Eye (tissue), 1 donor: ENCODE measurements around the gene KRT27.
A peak's percentile ranks its signal among the peaks of the same experiment; 100 is the strongest.

ENCODE experiments used
- DNase-seq: peaks from one replicate; pipeline ENCODE4 v3.0.0-alpha.2; 2015

The KRT27 gene

GRCh38 chr17:40809721-40810421 is 27.5 kb upstream of the KRT27 start:
- DNase-seq: no peak

GRCh38 chr17:40806131-40806530 is 23.8 kb upstream of the KRT27 start:
- DNase-seq: no peak

GRCh38 chr17:40803617-40804082 is 21.3 kb upstream of the KRT27 start:
- peak; percentile 93 for DNase-seq

- DNase-seq: no peak
Observed at GRCh38 chr17:40801157-40801556, 18.8 kb upstream of the KRT27 start.

- no peak for DNase-seq
Observed at GRCh38 chr17:40800381-40800780, 18.0 kb upstream of the KRT27 start.

- DNase-seq: no peak
Observed at GRCh38 chr17:40799859-40800258, 17.5 kb upstream of the KRT27 start, which contains the start of gene KRT28. TSS of gene KRT28 (minus strand) at chr17:40799959. CDS start at chr17:40799893, 66 bp downstream.

GRCh38 chr17:40796846-40797245 is 14.5 kb upstream of the KRT27 start:
- DNase-seq: no peak

DNA sequence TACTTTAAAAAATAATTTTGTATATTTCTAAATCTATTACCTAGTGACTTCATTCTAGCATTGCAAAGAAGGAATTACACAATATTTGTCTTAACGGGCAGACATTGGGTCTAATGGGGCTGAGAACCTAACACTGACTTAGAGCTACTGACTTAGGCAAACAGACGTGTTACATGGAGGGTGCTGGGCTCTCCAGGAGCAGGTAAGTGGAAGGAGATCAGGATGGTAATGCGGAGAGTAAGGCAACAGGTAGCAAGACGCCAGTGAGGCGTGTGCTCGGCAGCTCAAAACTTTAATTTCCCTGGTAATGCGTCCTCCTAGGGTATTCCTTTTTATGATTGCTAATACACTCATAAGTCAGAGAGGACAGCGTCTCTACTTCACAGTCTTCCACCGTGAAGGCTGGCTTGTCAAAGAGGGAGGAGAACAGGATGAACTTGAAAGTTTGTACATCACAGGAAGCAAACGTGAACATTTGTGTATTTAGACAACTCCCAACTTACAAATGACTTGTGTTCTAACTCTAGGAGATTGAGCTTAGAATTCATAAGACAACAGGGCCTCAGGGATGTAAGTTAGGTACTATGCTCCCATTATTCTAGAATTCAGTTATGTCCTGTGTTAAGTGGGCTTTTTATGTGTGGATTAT is 12.8 kb upstream of the KRT27 start:
- no peak for DNase-seq

- no peak for DNase-seq
Observed at GRCh38 chr17:40794466-40794865, 12.1 kb upstream of the KRT27 start.

GRCh38 chr17:40793832-40794231 is 11.5 kb upstream of the KRT27 start:
- DNase-seq: no peak

DNA sequence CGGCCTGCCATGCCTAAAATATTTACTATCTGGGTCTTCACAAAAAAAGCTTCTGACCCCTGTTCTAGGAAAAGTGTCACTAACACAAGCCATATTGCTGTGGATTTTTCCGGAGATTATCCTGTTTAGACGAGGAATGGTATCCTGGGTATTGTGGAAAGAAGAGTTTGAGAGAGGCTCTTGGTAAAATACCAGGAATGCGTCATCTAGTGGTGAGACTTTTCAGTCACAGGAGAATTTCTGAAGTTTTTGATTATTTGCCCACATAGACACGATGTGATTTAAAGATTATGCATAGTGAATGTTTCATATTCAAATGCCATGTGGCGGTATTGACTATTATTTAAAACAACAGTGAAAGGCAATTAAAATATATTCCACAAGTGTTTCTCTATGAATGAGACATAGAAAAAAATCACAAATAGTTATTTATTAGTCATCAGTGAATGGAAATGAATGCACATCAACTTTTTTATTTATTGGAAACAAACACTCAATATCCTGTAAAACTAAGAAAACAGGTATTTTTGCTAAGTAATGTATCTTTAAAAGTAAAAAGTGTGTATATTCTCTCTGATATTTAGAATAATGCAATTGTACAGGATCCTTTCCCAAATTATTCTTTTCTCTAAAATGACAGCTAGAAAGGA is 9.6 kb upstream of the KRT27 start:
- peak; percentile 76 for DNase-seq

DNA sequence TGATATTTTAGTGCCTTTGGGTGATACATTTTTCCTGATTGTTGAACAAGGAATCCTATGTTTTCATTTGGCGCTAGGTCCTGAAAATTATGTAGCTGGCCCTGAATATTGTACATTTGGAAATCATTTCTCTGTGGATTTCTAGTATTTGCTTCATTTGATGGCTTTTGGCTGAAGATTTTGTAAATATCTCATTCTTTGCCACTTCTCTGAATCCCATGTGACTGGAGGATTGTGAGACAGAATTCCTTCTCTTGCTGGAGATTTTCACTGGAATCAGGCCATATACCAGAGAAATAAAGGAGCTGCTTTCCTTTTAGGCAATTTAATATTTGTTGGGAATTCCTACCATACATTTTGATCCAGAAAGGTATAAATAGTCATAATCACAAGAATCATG is 8.8 kb upstream of the KRT27 start:
- DNase-seq: peak; percentile 63

DNA sequence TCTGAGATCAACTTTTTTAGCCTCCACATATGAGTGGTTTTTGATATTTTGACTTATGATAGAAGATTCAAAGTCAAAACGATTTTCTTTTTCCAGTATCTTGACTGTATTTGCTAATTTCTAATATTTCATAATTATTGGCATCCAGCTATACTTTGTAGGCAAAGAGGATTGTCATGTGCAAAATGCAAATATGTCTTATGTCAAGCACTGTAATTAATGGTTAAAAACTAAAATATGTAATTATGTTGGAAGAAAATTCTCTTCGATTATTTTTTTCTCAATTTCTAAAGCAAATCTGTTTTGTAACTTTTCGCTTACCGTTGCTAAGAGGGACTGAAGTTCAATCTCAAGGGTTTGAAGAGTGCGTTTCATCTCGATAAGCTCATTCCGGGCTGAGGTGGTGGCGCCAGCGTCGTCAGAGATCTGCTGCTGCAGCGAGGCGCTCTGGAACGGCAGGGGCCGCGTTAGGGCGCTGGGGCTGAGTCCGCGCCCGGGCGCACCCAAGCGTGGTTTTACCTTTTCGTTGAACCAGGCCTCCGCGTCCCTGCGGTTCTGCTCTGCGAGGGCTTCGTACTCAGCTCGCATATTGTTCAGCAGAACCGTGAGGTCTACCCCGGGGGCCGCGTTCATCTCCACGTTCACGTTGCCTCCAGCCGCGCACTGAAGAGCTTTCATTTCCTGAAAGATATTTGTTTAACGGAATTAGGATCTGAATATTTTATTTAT is 3.0 kb downstream of the KRT27 start:
- DNase-seq: peak; percentile 43

DNA sequence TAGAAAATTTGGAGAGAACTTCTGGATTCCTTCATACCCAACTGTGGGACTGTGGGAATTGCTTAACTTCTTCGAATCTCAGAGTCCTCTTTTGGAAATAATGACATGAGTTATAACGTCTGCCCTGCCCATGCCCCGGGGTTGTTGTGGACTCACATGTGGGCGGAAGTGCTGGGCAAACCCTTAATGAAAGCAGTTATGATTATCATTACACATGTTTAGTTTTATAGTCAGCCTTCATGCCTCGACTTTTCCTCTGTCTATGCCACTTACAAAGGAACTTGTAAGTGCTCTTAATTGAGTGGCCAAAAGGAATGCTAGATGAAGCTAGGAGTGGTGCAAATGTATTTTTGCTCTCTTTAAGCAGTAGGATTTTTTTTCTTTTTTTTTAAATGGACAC is 3.9 kb downstream of the KRT27 start:
- DNase-seq: no peak

DNA sequence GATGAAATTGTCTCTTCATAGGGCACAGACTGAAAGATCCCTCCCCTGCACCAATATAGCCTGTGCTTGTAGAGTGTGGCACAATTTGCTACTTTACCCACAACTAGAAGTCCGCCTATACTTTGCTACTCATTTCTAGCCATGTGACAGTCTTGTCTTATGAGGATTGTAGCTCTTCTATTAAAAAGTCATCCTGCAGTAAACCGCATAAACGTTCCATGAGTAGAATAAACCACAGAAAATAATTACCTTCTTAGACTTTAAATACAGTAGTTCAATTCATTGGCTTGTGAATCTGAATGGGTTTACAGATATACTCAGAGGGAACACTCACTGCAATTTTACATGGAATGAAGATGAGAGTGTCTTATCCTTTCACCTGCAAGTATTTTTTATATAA is 4.4 kb downstream of the KRT27 start:
- DNase-seq: no peak

DNA sequence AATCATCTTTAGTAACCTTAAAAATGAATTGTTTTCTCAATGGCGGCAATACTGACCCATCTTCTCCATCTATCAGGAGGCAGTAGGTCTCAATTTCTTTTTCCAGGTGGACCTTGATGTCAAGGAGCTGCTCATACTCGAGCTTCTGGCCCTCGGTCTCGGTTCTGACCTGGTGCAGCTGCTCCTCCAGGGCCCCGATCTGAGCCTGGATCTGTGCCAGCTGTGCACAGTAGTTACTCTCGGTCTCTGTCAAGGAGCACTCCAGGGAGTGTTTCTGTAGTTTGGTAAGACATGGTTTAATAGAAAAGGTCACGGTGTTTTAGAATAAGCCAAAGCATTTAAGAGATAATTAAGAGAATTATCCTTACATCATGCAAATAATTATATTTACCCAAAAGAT is 4.9 kb downstream of the KRT27 start:
- no peak for DNase-seq

GRCh38 chr17:40775945-40776344 is 6.4 kb downstream of the KRT27 start:
- no peak for DNase-seq

DNA sequence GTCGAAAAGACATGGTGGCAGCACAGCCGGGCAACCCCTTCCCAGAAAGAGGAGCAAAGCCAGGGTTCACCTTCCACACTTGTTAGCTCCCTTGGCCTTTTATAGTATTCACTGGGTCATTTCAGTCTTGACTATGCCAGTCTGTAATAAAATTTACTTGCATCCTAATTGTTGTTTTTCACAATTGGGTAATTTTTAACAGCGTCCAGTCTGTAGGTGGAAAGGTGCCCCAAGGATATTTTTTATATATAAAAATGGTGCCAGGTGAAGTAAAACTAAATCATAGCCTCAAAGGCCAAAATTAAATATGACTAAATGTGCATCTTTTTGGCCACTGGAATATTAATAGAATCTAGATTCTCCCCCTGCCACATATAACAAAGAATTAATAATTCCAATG is 10.2 kb downstream of the KRT27 start, which contains the start of gene KRT26:
Gene KRT26 (minus strand): TSS at position 101 of the 400 bp plus-strand sequence. CDS start 88 bp downstream, at position 13.
- DNase-seq: no peak

- DNase-seq: no peak
Observed at GRCh38 chr17:40765657-40766056, 16.7 kb downstream of the KRT27 start.

DNA sequence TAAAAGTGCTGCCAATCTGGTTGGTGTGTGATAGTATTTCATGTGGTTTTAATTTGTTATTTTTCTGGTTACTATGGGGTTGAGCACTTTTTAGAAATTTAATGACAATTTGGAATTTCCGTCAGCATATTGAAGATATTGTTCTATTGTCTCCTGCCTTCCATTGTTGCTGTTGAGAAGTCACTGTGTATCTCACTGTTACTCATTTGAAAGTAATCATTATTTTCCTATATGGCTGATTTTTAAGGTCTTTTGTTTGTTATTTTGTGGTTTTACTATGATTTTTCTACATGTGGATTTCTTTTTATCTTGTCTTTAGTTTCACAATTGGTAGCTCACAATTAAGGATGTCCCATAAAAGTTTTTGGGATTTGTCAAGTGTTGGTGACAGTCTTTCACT is 18.6 kb downstream of the KRT27 start:
- DNase-seq: no peak

GRCh38 chr17:40760105-40761016 is 22.0 kb downstream of the KRT27 start:
- no peak for DNase-seq

DNA sequence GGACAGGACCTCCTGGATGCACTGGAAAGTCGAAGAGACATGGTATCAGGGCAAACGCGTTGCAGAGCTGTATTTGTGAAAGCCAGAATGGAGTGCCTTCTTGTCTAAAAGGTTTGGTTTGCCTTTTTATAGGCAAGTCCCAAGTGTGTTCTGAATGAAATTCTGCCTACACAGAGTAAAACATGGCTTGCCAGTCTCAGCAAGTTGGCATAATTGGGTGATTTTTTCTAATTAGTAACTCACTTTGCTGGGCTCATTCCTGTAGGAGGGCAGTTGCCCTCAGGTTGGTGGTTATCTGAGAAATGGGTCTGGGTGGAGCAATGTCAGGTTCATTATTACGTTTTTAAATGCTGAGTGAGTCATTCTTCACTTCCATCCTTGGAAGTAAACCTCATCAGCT is 27.1 kb downstream of the KRT27 start, which contains the start of gene KRT25:
Gene KRT25 (minus strand): TSS at position 101 of the 400 bp plus-strand sequence. CDS start 60 bp downstream, at position 41.
- DNase-seq: no peak
